ENCODE measurements around the gene CCDC174.

CCDC174 gene

GRCh38 chr3:14703791-14704190, 52.2 kb downstream of the CCDC174 start:
- DNase-seq: no peak

- DNase-seq: no peak
Observed at GRCh38 chr3:14706096-14706495, 54.5 kb downstream of the CCDC174 start.

GRCh38 chr3:14716591-14716990, 65.0 kb downstream of the CCDC174 start:
- no peak for DNase-seq

- DNase-seq: no peak
Observed at GRCh38 chr3:14717307-14717706, 65.7 kb downstream of the CCDC174 start.

GRCh38 chr3:14718539-14718938, 67.0 kb downstream of the CCDC174 start:
- DNase-seq: no peak

GRCh38 chr3:14719006-14719405, 67.4 kb downstream of the CCDC174 start:
- no peak for DNase-seq

- DNase-seq: no peak
Observed at GRCh38 chr3:14721126-14721864, 69.7 kb downstream of the CCDC174 start.
